H1 (cell line): Measurements from ENCODE around the gene ALPK3. TPM values are rescaled to one million over a fixed set of nuclear protein-coding genes. Genes with fewer than 3 reads are reported as not detected.

Experiments used
- CTCF ChIA-PET: fragments of 300-600 bp; sonication (Branson Sonifier 250); formaldehyde crosslinking; loops from one replicate; lab custom pipeline; 2021; ENCODE audit not compliant: partially characterized antibody; lab: Charles Lee
- POLR2A ChIA-PET: fragments of 300-600 bp; sonication (Branson Sonifier 250); formaldehyde crosslinking; loops from one replicate; lab custom pipeline; 2021; ENCODE audit warnings: inconsistent platforms; ENCODE audit not compliant: partially characterized antibody; lab: Charles Lee
- DNase-seq, 2 experiments: peaks; one replicate each; pipeline versions ENCODE4 v3.0.0 to v3.0.0-alpha.2; 2010 to 2022; ENCODE audit warnings: low spot score in 2 of 2, low read depth in 1 of 2, mixed read lengths in 1 of 2
- FAIRE-seq: peaks from 2 replicates; lab custom pipeline; 2011; peaks lifted over from hg19 to GRCh38; lab: Jason Lieb, UNC
- H2AFZ ChIP-seq: 2 replicates; pipeline ENCODE4 v1.8.1; 2012; ENCODE audit warnings: low read length, inconsistent platforms
- H2AK5ac ChIP-seq: 2 replicates; pipeline ENCODE4 v1.6.1; 2013; ENCODE audit warnings: low read depth, low read length
- H2BK120ac ChIP-seq: replicated peaks from 2 replicates; pipeline ENCODE3; 2013; ENCODE audit warnings: low read depth, low read length, inconsistent platforms
- H2BK12ac ChIP-seq: 2 replicates; pipeline ENCODE4 v1.6.1; 2013; ENCODE audit warnings: low read depth, low read length
- H2BK15ac ChIP-seq: 2 replicates; pipeline ENCODE4 v1.6.1; 2013; ENCODE audit warnings: low read length
- H2BK20ac ChIP-seq: 2 replicates; pipeline ENCODE4 v1.6.1; 2013; ENCODE audit warnings: low read length
- H2BK5ac ChIP-seq: 2 replicates; pipeline ENCODE4 v1.6.1; 2013; ENCODE audit warnings: low read depth, low read length
- H3K14ac ChIP-seq: 2 replicates; pipeline ENCODE4 v1.6.1; 2013; ENCODE audit warnings: inconsistent platforms; ENCODE audit not compliant: insufficient read length
- H3K18ac ChIP-seq: 2 replicates; pipeline ENCODE4 v1.6.1; 2013; ENCODE audit warnings: low read length; ENCODE audit errors: extremely low read depth
- H3K23ac ChIP-seq: 2 replicates; pipeline ENCODE4 v1.6.1; 2013; ENCODE audit warnings: inconsistent platforms; ENCODE audit not compliant: insufficient read length
- H3K23me2 ChIP-seq: 2 replicates; pipeline ENCODE4 v1.6.1; 2013; ENCODE audit warnings: low read depth, low read length
- H3K27ac ChIP-seq: 2 replicates; pipeline ENCODE4 v1.6.1; 2011; ENCODE audit warnings: low read depth, low read length, inconsistent platforms
- H3K27me3 ChIP-seq, 4 experiments: replicated peaks in 1 of 4; 1 replicate in 1 of 4; 2 replicates in 3 of 4; pipeline versions ENCODE4 v1.6.1 to v1.8.1; 2011 to 2013; ENCODE audit warnings: low read length in 3 of 4, mild to moderate bottlenecking in 3 of 4, inconsistent platforms in 2 of 4, mixed read lengths in 2 of 4, moderate library complexity in 1 of 4; ENCODE audit not compliant: control insufficient read depth in 3 of 4, insufficient read depth in 3 of 4; ENCODE audit errors: extremely low read depth in 1 of 4
- H3K36me3 ChIP-seq, 4 experiments: 2 replicates each; pipeline versions ENCODE4 v1.6.1 to v1.8.1; 2011 to 2013; ENCODE audit warnings: mild to moderate bottlenecking in 4 of 4, low read length in 3 of 4, moderate library complexity in 2 of 4, control low read depth in 1 of 4, inconsistent platforms in 1 of 4; ENCODE audit not compliant: insufficient read depth in 4 of 4, control insufficient read depth in 2 of 4
- H3K4ac ChIP-seq: replicated peaks from 2 replicates; pipeline ENCODE3; 2013; ENCODE audit warnings: low read length, low read depth, mixed read lengths, inconsistent platforms; ENCODE audit not compliant: insufficient read length
- H3K4me1 ChIP-seq, 4 experiments: replicated peaks in 1 of 4; 1 replicate in 1 of 4; 2 replicates in 3 of 4; pipeline versions ENCODE4 v1.6.1 to v1.8.1; 2011 to 2013; ENCODE audit warnings: low read length in 3 of 4, inconsistent platforms in 2 of 4, mixed read lengths in 1 of 4; ENCODE audit not compliant: insufficient read depth in 4 of 4, control insufficient read depth in 3 of 4
- H3K4me2 ChIP-seq, 2 experiments: 2 replicates each; pipeline versions ENCODE4 v1.6.1 to v1.8.1; 2011 to 2013; ENCODE audit warnings: low read depth in 2 of 2, low read length in 2 of 2, control low read depth in 1 of 2, inconsistent platforms in 1 of 2, mild to moderate bottlenecking in 1 of 2; ENCODE audit not compliant: insufficient read depth in 1 of 2
- H3K4me3 ChIP-seq, 4 experiments: fragments of 200-600, 300-600 bp in 1 of 4; sonication (generic), shearing (Covaris generic), sonication (Bioruptor Twin) in 1 of 4; 2 replicates each; pipeline versions ENCODE4 v1.5.1 to v1.8.1; 2011 to 2016; ENCODE audit warnings: low read length in 4 of 4, low read depth in 3 of 4, control low read depth in 2 of 4, inconsistent platforms in 2 of 4, mild to moderate bottlenecking in 2 of 4, mixed read lengths in 1 of 4, moderate library complexity in 1 of 4; ENCODE audit not compliant: insufficient read depth in 2 of 4; ENCODE audit errors: extremely low read depth in 1 of 4
- H3K56ac ChIP-seq: replicated peaks from 2 replicates; pipeline ENCODE3; 2013; ENCODE audit warnings: low read depth, mild to moderate bottlenecking, mixed read lengths, low read length, inconsistent platforms; ENCODE audit not compliant: insufficient read length
- H3K79me1 ChIP-seq: 2 replicates; pipeline ENCODE4 v1.6.1; 2013; ENCODE audit warnings: low read depth, low read length, control low read depth
- H3K79me2 ChIP-seq, 2 experiments: 2 replicates each; pipeline versions ENCODE4 v1.6.1 to v1.8.1; 2012 to 2013; ENCODE audit warnings: low read length in 2 of 2, mild to moderate bottlenecking in 2 of 2, inconsistent platforms in 1 of 2; ENCODE audit not compliant: insufficient read depth in 2 of 2, control insufficient read depth in 1 of 2
- H3K9ac ChIP-seq, 4 experiments: replicated peaks in 1 of 4; 1 replicate in 1 of 4; 2 replicates in 3 of 4; pipeline versions ENCODE4 v1.6.1 to v1.8.1; 2011 to 2013; ENCODE audit warnings: low read depth in 3 of 4, low read length in 3 of 4, control low read depth in 2 of 4, mild to moderate bottlenecking in 2 of 4, moderate library complexity in 2 of 4, inconsistent platforms in 1 of 4; ENCODE audit errors: extremely low read depth in 1 of 4
- H3K9me3 ChIP-seq, 2 experiments: 2 replicates each; pipeline versions ENCODE4 v1.6.1 to v1.8.1; 2012 to 2013; ENCODE audit warnings: mild to moderate bottlenecking in 2 of 2, moderate library complexity in 2 of 2, control low read depth in 1 of 2, inconsistent platforms in 1 of 2, low read depth in 1 of 2, low read length in 1 of 2, mixed read lengths in 1 of 2; ENCODE audit not compliant: insufficient read depth in 2 of 2
- H4K20me1 ChIP-seq, 2 experiments: replicated peaks in 1 of 2; 2 replicates each; pipeline versions ENCODE3 to v1.8.1; 2011 to 2013; ENCODE audit warnings: inconsistent platforms in 2 of 2, low read length in 2 of 2, mild to moderate bottlenecking in 1 of 2; ENCODE audit not compliant: insufficient read depth in 2 of 2, control insufficient read depth in 1 of 2
- H4K5ac ChIP-seq: 2 replicates; pipeline ENCODE4 v1.6.1; 2013; ENCODE audit warnings: low read length, low read depth, mixed read lengths, inconsistent platforms; ENCODE audit not compliant: insufficient read length
- H4K8ac ChIP-seq: 2 replicates; pipeline ENCODE4 v1.8.0; 2013; ENCODE audit warnings: mild to moderate bottlenecking, moderate library complexity, low read length, inconsistent platforms; ENCODE audit not compliant: insufficient read depth; ENCODE audit errors: extremely low read depth
- H4K91ac ChIP-seq: replicated peaks from 2 replicates; pipeline ENCODE3; 2013; ENCODE audit warnings: low read length, mixed read lengths, inconsistent platforms; ENCODE audit not compliant: insufficient read length
- CEBPB ChIP-seq: IDR thresholded peaks from 2 replicates; pipeline ENCODE4 v1.6.1; 2012; ENCODE audit warnings: low read depth, low read length
- HDAC6 ChIP-seq: IDR thresholded peaks from one replicate; pipeline ENCODE4 v1.7.1; 2012; ENCODE audit warnings: low read depth, mild to moderate bottlenecking, inconsistent platforms, low read length, moderate library complexity
- JUND ChIP-seq: IDR thresholded peaks from 2 replicates; pipeline ENCODE4 v1.6.1; 2011; ENCODE audit warnings: mild to moderate bottlenecking, improper control_type of control experiment, low read length
- SP1 ChIP-seq: IDR thresholded peaks from 2 replicates; pipeline ENCODE4 v1.6.1; 2011; ENCODE audit warnings: low read depth, low read length
- SP4 ChIP-seq: IDR thresholded peaks from 2 replicates; pipeline ENCODE4 v1.6.1; 2012; ENCODE audit warnings: low read length, inconsistent platforms
- SRF ChIP-seq: IDR thresholded peaks from 2 replicates; pipeline ENCODE4 v1.6.1; 2011; ENCODE audit warnings: mild to moderate bottlenecking, low read depth, low read length, moderate library complexity
- TCF12 ChIP-seq: IDR thresholded peaks from 2 replicates; pipeline ENCODE4 v1.6.1; 2011; ENCODE audit warnings: low read depth, mild to moderate bottlenecking, low read length
- TEAD4 ChIP-seq: IDR thresholded peaks from 2 replicates; pipeline ENCODE4 v1.6.1; 2012; ENCODE audit warnings: low read depth, low read length, inconsistent platforms, mixed read lengths
- WGBS, 2 experiments: shearing (Covaris generic) in 1 of 2; methylation state at CpG; one replicate each; pipeline versions ENCODE4 v1.1.6 to v1.1.7; 2013 to 2015; ENCODE audit warnings: low lambda C conversion rate in 2 of 2, mixed read lengths in 2 of 2, inconsistent platforms in 1 of 2, low coverage in 1 of 2, missing lambda C conversion rate in 1 of 2; ENCODE audit not compliant: insufficient replicate concordance in 2 of 2, insufficient coverage in 1 of 2, insufficient read length in 1 of 2; ENCODE audit errors: extremely low coverage in 1 of 2, missing lambda C conversion rate in 1 of 2; 5-methylcytosine and 5-hydroxymethylcytosine counted together
- polyA plus RNA-seq, 7 experiments: library from polyadenylated mRNA; depleted of rRNA in 3 of 7; stranded (reverse) in 5 of 7; unstranded in 2 of 7; fragments of >200 nt in 5 of 7; fragments of 200-250 nt in 2 of 7; gene quantifications; 1 replicate in 5 of 7; 2 replicates in 1 of 7; 4 replicates in 1 of 7; pipeline versions ENCODE4 v1.2.1 to v1.2.3, GENCODE V29; 2011 to 2013; ENCODE audit warnings: missing spikeins in 2 of 7, mixed read lengths in 2 of 7
- total RNA-seq: library from RNA; stranded (reverse); fragmentation: NEBNext Ultra II Directional; extraction: Animal tissue kit (Norgen Biotek cat#: 25700); gene quantifications from 2 replicates; pipeline ENCODE4 v1.2.1, GENCODE V29; 2021

Gene ALPK3
- total and polyA plus RNA-seq, 2 of the 8 experiments (the other 6 are each of a cell fraction or from before 2014, with no cell fraction given): 4.4 to 19.2 TPM

- Histone ChIP-seq H3K56ac (no peak overlapping the region), H3K9ac (no peak overlapping the region), H3K4me2 (no peak overlapping the region), H2BK12ac (no peak overlapping the region), H4K8ac (no peak overlapping the region; the same call in 1 of the 2 replicates), H3K79me1 (0 out of 2 replicates have a peak, but pooled peaks cover 4% of the 10 kb centered on the region), H4K5ac (no peak overlapping the region), H2AFZ (no peak overlapping the region), H3K27ac (no peak overlapping the region), H2BK120ac (no peak overlapping the region), H3K79me2 (no peaks in the 10 kb centered on the region), H3K4me1 (peaks cover 5 to 16% (median 8%) of the 10 kb centered on the region in 4 experiments), H3K27me3 (no peaks in the 10 kb centered on the region), H2BK5ac (no peak overlapping the region), H3K23ac (no peak overlapping the region), H2AK5ac (no peak overlapping the region), H3K14ac (no peak overlapping the region), H2BK20ac (no peak overlapping the region), H3K23me2 (no peaks in the 10 kb centered on the region), H4K20me1 (no peaks in the 10 kb centered on the region), H4K91ac (no peak overlapping the region), H2BK15ac (no peak overlapping the region), H3K9me3 (no peaks in the 10 kb centered on the region), H3K4me3 (no peak overlapping the region), H3K36me3 (0 out of 8 replicates have a peak, but pooled peaks cover 0 to 2% (median 0%) of the 10 kb centered on the region in 4 experiments), H3K4ac (no peak overlapping the region), H3K18ac (no peak overlapping the region)
- ChIA-PET CTCF (interaction anchor here (0.7 to 3.2 kb wide), 19 partner anchors 8 to 224 kb away, joined by 3 to 18 read pairs (median 7); no protein-coding TSS in a partner anchor), POLR2A (interaction anchor here (0.9 to 2.0 kb wide), 4 partner anchors 10 to 77 kb away, joined by 3 to 7 read pairs (median 4); no protein-coding TSS in a partner anchor)
- FAIRE-seq: no peak
- no peak for DNase-seq
- WGBS, 2 experiments: 95% methylated on average over 3 of the region's 3 CpGs; no CpG with 5 or more reads in 1 of the 2 experiments
- TF ChIP-seq JUND (no peak), CEBPB (no peak), HDAC6 (no peak), SRF (no peak), SP1 (no peak), SP4 (no peak), TCF12 (no peak), TEAD4 (no peak)
These were observed 6.2 kb downstream of the ALPK3 start for GRCh38 chr15:84823282-84823878.
